ENCODE results near the gene KIZ.

- no peak for TF ChIP-seq CTCF (conservative IDR thresholded peaks at IDR 0.05 in 1 of 2, IDR thresholded peaks at IDR 0.05 in 1 of 2; ENCODE audit: extremely low read depth in 1 of 2, insufficient read depth in 1 of 2, low read depth in 1 of 2, low read length in 2 of 2)
- TF ChIP-seq EZH2 (IDR thresholded peaks at IDR 0.05; ENCODE audit: borderline replicate concordance, low read length): no peak
Measured at GRCh38 chr20:21184819-21185218, 58.9 kb downstream of the KIZ start.

Measured in mammary epithelial cell (primary cell).